H1 (cell line): ENCODE results near the gene CAVIN1.

Experiments
- CREB1 ChIP-seq: IDR thresholded peaks from 2 replicates; pipeline ENCODE4 v1.6.1; 2012; ENCODE audit warnings: inconsistent platforms
- EGR1 ChIP-seq: IDR thresholded peaks from 2 replicates; pipeline ENCODE4 v1.6.1; 2011; ENCODE audit warnings: low read depth, low read length, borderline replicate concordance
- HDAC2 ChIP-seq, 2 experiments: fragments of 300-600 bp in 1 of 2; sonication (generic) in 1 of 2; IDR thresholded peaks; 2 replicates each; pipeline ENCODE4 v1.6.1; 2011 to 2012; ENCODE audit warnings: low read depth in 2 of 2, low read length in 2 of 2, mild to moderate bottlenecking in 2 of 2, moderate library complexity in 2 of 2, borderline replicate concordance in 1 of 2, inconsistent platforms in 1 of 2
- KDM5A ChIP-seq: fragments of 200-600 bp; IDR thresholded peaks from 2 replicates; pipeline ENCODE4 v1.7.1; 2012; ENCODE audit warnings: mild to moderate bottlenecking, low read length, inconsistent platforms, mixed read lengths
- MAFK ChIP-seq: IDR thresholded peaks from 2 replicates; pipeline ENCODE4 v1.6.1; 2012; ENCODE audit warnings: low read depth, mild to moderate bottlenecking, improper control_type of control experiment, low read length
- POLR2A ChIP-seq, 2 experiments: IDR thresholded peaks; 1 replicate in 1 of 2; 2 replicates in 1 of 2; pipeline ENCODE4 v1.6.1; 2011; ENCODE audit warnings: low read depth in 2 of 2, low read length in 2 of 2, mild to moderate bottlenecking in 2 of 2; ENCODE audit errors: control extremely low read depth in 1 of 2
- RXRA ChIP-seq: IDR thresholded peaks from 2 replicates; pipeline ENCODE4 v1.6.1; 2011; ENCODE audit warnings: low read depth, mild to moderate bottlenecking, low read length, moderate library complexity; ENCODE audit not compliant: insufficient read depth
- SP1 ChIP-seq: IDR thresholded peaks from 2 replicates; pipeline ENCODE4 v1.6.1; 2011; ENCODE audit warnings: low read depth, low read length
- TAF1 ChIP-seq: IDR thresholded peaks from 2 replicates; pipeline ENCODE4 v1.6.1; 2011; ENCODE audit warnings: mild to moderate bottlenecking, low read depth, low read length
- TF ChIP-seq, protein P1 (sequence below), 3 experiments: IDR thresholded peaks; 1 replicate in 2 of 3; 2 replicates in 1 of 3; pipeline versions ENCODE4 v1.5.1 to v1.6.1; 2011; ENCODE audit warnings: low read length in 3 of 3, mild to moderate bottlenecking in 3 of 3, inconsistent platforms in 2 of 3, low read depth in 1 of 3, moderate library complexity in 1 of 3; ENCODE audit not compliant: insufficient read depth in 1 of 3; ENCODE audit errors: control extremely low read depth in 1 of 3

DNA sequence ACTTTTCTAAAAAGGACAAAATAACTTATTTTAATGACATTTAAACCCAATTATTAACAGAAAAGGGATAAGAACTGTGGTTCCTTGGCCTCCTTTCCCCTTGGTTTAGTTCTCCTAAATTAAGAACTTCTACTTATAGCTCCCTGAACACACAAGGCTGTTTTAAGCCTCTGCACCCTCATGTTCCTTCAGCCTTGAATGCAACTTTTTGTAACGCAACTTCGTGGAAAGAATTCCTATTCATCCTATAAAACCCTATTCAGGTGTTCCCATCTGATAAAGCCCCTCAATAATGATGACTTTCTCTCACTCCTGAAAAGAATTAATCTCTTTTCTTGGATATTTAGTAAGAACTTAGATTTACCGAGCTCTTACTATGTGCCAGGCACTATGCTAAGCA is 41.2 kb downstream of the CAVIN1 start:
- TF ChIP-seq, protein P1, sequence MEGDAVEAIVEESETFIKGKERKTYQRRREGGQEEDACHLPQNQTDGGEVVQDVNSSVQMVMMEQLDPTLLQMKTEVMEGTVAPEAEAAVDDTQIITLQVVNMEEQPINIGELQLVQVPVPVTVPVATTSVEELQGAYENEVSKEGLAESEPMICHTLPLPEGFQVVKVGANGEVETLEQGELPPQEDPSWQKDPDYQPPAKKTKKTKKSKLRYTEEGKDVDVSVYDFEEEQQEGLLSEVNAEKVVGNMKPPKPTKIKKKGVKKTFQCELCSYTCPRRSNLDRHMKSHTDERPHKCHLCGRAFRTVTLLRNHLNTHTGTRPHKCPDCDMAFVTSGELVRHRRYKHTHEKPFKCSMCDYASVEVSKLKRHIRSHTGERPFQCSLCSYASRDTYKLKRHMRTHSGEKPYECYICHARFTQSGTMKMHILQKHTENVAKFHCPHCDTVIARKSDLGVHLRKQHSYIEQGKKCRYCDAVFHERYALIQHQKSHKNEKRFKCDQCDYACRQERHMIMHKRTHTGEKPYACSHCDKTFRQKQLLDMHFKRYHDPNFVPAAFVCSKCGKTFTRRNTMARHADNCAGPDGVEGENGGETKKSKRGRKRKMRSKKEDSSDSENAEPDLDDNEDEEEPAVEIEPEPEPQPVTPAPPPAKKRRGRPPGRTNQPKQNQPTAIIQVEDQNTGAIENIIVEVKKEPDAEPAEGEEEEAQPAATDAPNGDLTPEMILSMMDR (IDR thresholded peaks at IDR 0.05; ENCODE audit: control extremely low read depth in 1 of 3, insufficient read depth in 1 of 3, low read depth in 1 of 3, low read length in 3 of 3) = no peak
- no peak for TF ChIP-seq POLR2A (IDR thresholded peaks at IDR 0.05; ENCODE audit: control extremely low read depth in 1 of 2, low read depth in 2 of 2, low read length in 2 of 2)
- TF ChIP-seq KDM5A = no peak
- no peak for TF ChIP-seq TAF1
- TF ChIP-seq CREB1 = no peak
- TF ChIP-seq MAFK = no peak
- no peak for TF ChIP-seq RXRA
- no peak for TF ChIP-seq HDAC2 (IDR thresholded peaks at IDR 0.05; ENCODE audit: borderline replicate concordance in 1 of 2, low read depth in 2 of 2, low read length in 2 of 2)
- TF ChIP-seq EGR1 = no peak
- TF ChIP-seq SP1 = no peak
